HG03064 (cell line): Measurements from ENCODE around the gene CDHR2.

Experiments
- ATAC-seq: cut with Tn5 transposase; IDR thresholded peaks from one replicate; pipeline ENCODE4 v1.9.1; 2021; ENCODE audit warnings: low read depth; ENCODE audit not compliant: unreplicated experiment

CDHR2 gene

GRCh38 chr5:176612008-176612407, 62.9 kb downstream of the CDHR2 start:
- no peak for ATAC-seq

- ATAC-seq = no peak
These were observed 63.7 kb downstream of the CDHR2 start for GRCh38 chr5:176612855-176613254.

- no peak for ATAC-seq
These were observed 65.8 kb downstream of the CDHR2 start for GRCh38 chr5:176614805-176615478.

- ATAC-seq = no peak
These were observed 67.4 kb downstream of the CDHR2 start for GRCh38 chr5:176616511-176616910.

- ATAC-seq = no peak
These were observed 69.6 kb downstream of the CDHR2 start for GRCh38 chr5:176618783-176619182.

GRCh38 chr5:176619203-176619568, 70.0 kb downstream of the CDHR2 start:
- ATAC-seq = no peak

- no peak for ATAC-seq
These were observed 70.6 kb downstream of the CDHR2 start for GRCh38 chr5:176619569-176620332.

- no peak for ATAC-seq
These were observed 71.3 kb downstream of the CDHR2 start for GRCh38 chr5:176620333-176620981.

GRCh38 chr5:176621661-176622079, 72.5 kb downstream of the CDHR2 start:
- ATAC-seq = no peak

GRCh38 chr5:176624142-176624541, 75.0 kb downstream of the CDHR2 start:
- ATAC-seq = no peak

- no peak for ATAC-seq
These were observed 75.8 kb downstream of the CDHR2 start for GRCh38 chr5:176624938-176625337.

GRCh38 chr5:176625512-176625911, 76.4 kb downstream of the CDHR2 start:
- ATAC-seq = no peak

GRCh38 chr5:176625966-176626875, 77.1 kb downstream of the CDHR2 start:
- no peak for ATAC-seq

- ATAC-seq = no peak
These were observed 77.7 kb downstream of the CDHR2 start for GRCh38 chr5:176626876-176627236.

GRCh38 chr5:176627582-176627981, 78.4 kb downstream of the CDHR2 start:
- no peak for ATAC-seq

GRCh38 chr5:176628406-176629228, 79.5 kb downstream of the CDHR2 start:
- no peak for ATAC-seq

- no peak for ATAC-seq
These were observed 80.2 kb downstream of the CDHR2 start for GRCh38 chr5:176629317-176629852.

GRCh38 chr5:176629853-176630680, 80.9 kb downstream of the CDHR2 start, which contains the start of the genes EIF4E1B and SNCB:
Gene EIF4E1B (plus strand): TSS chr5:176630675. CDS start chr5:176642788, 12,113 bp downstream.
Gene SNCB (minus strand): TSS chr5:176630534. CDS start chr5:176629654, 880 bp downstream.
- peak; percentile 64 for ATAC-seq
